Measurements from ENCODE around the gene UNK. TPM values are rescaled to one million over a fixed set of nuclear protein-coding genes. Genes with fewer than 3 reads are reported as not detected.

The UNK gene
- total and polyA plus RNA-seq, 2 experiments from 2014 or later = 22.3 to 26.7 TPM

- TF ChIP-seq EZH2phosphoT487 (IDR thresholded peaks at IDR 0.05; ENCODE audit: low read depth, severe bottlenecking, unreplicated experiment) (no peak), CTCF (IDR thresholded peaks at IDR 0.05; ENCODE audit: poor library complexity) (no peak), EZH2 (IDR thresholded peaks at IDR 0.05; ENCODE audit: borderline replicate concordance) (no peak)
- H2AFZ ChIP-seq = peak overlapping the region; percentile 80
Measured at GRCh38 chr17:75764417-75764710, 20.2 kb upstream of the UNK start.

DNA sequence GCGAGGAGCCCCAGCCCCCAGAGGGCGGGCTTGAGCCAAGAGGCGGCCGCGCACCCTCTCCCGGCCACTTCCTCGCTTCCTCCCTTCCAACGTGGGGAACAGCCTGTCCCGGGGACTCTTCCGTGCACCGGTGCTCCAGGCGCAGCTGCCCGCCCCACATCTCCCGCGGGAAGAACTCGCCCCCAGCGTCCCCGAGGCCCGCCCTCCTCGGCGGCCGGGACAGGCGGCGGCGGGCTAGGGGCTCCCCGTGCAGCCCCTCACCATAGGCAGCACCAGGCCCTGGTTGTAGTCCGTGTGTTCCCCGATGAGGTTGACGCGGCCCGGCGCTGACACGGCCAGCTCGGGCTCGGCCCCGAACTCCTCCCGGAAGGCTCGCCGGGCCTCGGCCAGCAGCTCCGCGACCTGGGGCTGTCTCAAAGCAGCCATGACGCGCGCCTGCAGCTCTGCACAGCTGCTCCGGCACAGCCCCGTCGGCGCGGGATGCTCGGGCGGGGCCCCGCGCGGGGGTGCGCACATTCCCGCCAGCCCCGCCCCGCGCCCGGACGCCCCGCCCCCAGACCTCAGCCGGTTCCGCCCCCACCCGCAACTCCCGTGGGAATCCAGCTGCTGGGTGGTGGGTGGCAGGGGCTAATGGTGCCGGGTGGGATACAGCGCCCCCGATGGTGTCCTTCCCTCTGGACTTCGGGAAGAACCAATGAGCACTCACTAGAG lies 19.7 kb upstream of the UNK start, which contains the start of gene GALK1:
Gene GALK1, minus strand, starts transcription at position 482 of the 711 bp plus-strand sequence. Its CDS starts 56 bp downstream, at position 426.
- Histone ChIP-seq H3K79me2 (peaks cover 5% of the 10 kb centered on the region), H3K27ac (peak within 1 kb of the TSS; percentile 82), H3K9me2 (replicated peaks; ENCODE audit: insufficient read depth) (no peaks in the 10 kb centered on the region), H3K36me3 (replicated peaks; ENCODE audit: insufficient read depth, low read depth) (no peaks in the 10 kb centered on the region), H4K20me1 (ENCODE audit: insufficient read depth, poor library complexity, severe bottlenecking) (no peaks in the 10 kb centered on the region), H3K9me3 (ENCODE audit: low read depth) (no peaks in the 10 kb centered on the region), H3K4me2 (peak within 1 kb of the TSS; percentile 93), H3K4me1 (ENCODE audit: insufficient read depth) (peaks cover 10% of the 10 kb centered on the region), H3K27me3 (no peaks in the 10 kb centered on the region), H2AFZ (peak within 1 kb of the TSS; percentile 80), H3K4me3 (peak within 1 kb of the TSS; percentile 69)
- peak; percentile 89 for DNase-seq (ENCODE audit: low spot score)
- WGBS (ENCODE audit: low lambda C conversion rate, missing lambda C conversion rate) = under 1% methylated on average over 60 of the region's 71 CpGs
- TF ChIP-seq EZH2phosphoT487 (IDR thresholded peaks at IDR 0.05; ENCODE audit: low read depth, severe bottlenecking, unreplicated experiment) (no peak), CTCF (IDR thresholded peaks at IDR 0.05; ENCODE audit: poor library complexity) (peak; percentile 58)

More at GRCh38 chr17:75764417-75764710, 20.2 kb upstream of the UNK start:
- Histone ChIP-seq H3K27me3 (no peaks in the 10 kb centered on the region), H4K20me1 (ENCODE audit: insufficient read depth, poor library complexity, severe bottlenecking) (no peaks in the 10 kb centered on the region), H3K79me2 (peaks cover 5% of the 10 kb centered on the region), H3K36me3 (replicated peaks; ENCODE audit: insufficient read depth, low read depth) (no peaks in the 10 kb centered on the region), H3K4me1 (ENCODE audit: insufficient read depth) (peaks cover 10% of the 10 kb centered on the region), H3K27ac (peak overlapping the region; percentile 82), H3K4me3 (peak overlapping the region; percentile 69), H3K9me3 (ENCODE audit: low read depth) (no peaks in the 10 kb centered on the region), H3K9me2 (replicated peaks; ENCODE audit: insufficient read depth) (no peaks in the 10 kb centered on the region), H3K4me2 (peak overlapping the region; percentile 93)
- 23% methylated on average over 14 of the region's 14 CpGs for WGBS (ENCODE audit: low lambda C conversion rate, missing lambda C conversion rate)
- DNase-seq (ENCODE audit: low spot score) = no peak

- no peak overlapping the region for H3K4me2 ChIP-seq
- H3K9me2 ChIP-seq (replicated peaks; ENCODE audit: insufficient read depth) = no peaks in the 10 kb centered on the region
- H3K36me3 ChIP-seq (replicated peaks; ENCODE audit: insufficient read depth, low read depth) = no peaks in the 10 kb centered on the region
- H3K27ac ChIP-seq = no peak overlapping the region
- H3K4me1 ChIP-seq (ENCODE audit: insufficient read depth) = peaks cover 10% of the 10 kb centered on the region
- no peak for DNase-seq (ENCODE audit: low spot score)
- WGBS (ENCODE audit: low lambda C conversion rate, missing lambda C conversion rate) = 87% methylated on average over 4 of the region's 4 CpGs
- TF ChIP-seq EZH2phosphoT487 (IDR thresholded peaks at IDR 0.05; ENCODE audit: low read depth, severe bottlenecking, unreplicated experiment) (no peak), EZH2 (IDR thresholded peaks at IDR 0.05; ENCODE audit: borderline replicate concordance) (no peak), CTCF (IDR thresholded peaks at IDR 0.05; ENCODE audit: poor library complexity) (no peak)
- H3K27me3 ChIP-seq = no peaks in the 10 kb centered on the region
- peaks cover 5% of the 10 kb centered on the region for H3K79me2 ChIP-seq
- H4K20me1 ChIP-seq (ENCODE audit: insufficient read depth, poor library complexity, severe bottlenecking) = no peaks in the 10 kb centered on the region
- no peak overlapping the region for H2AFZ ChIP-seq
- no peaks in the 10 kb centered on the region for H3K9me3 ChIP-seq (ENCODE audit: low read depth)
- H3K4me3 ChIP-seq = no peak overlapping the region
Measured at GRCh38 chr17:75765981-75766380, 18.6 kb upstream of the UNK start.
